ENCODE data around the gene GALM.

The GALM gene

GRCh38 chr2:38706846-38707345 lies 41.0 kb downstream of the GALM start:
- TF ChIP-seq FOXP2 (optimal IDR thresholded peaks at IDR 0.05; ENCODE audit: borderline replicate concordance, extremely low read depth, extremely low read length, insufficient read depth) (no peak), TAF1 (IDR thresholded peaks at IDR 0.05; ENCODE audit: borderline replicate concordance, insufficient read depth, low read length) (no peak), SIN3A (IDR thresholded peaks at IDR 0.05; ENCODE audit: borderline replicate concordance, insufficient read depth, low read length) (no peak), POLR2AphosphoS5 (IDR thresholded peaks at IDR 0.05; ENCODE audit: low read depth, low read length) (no peak)
- TF ChIP-seq, protein P1, sequence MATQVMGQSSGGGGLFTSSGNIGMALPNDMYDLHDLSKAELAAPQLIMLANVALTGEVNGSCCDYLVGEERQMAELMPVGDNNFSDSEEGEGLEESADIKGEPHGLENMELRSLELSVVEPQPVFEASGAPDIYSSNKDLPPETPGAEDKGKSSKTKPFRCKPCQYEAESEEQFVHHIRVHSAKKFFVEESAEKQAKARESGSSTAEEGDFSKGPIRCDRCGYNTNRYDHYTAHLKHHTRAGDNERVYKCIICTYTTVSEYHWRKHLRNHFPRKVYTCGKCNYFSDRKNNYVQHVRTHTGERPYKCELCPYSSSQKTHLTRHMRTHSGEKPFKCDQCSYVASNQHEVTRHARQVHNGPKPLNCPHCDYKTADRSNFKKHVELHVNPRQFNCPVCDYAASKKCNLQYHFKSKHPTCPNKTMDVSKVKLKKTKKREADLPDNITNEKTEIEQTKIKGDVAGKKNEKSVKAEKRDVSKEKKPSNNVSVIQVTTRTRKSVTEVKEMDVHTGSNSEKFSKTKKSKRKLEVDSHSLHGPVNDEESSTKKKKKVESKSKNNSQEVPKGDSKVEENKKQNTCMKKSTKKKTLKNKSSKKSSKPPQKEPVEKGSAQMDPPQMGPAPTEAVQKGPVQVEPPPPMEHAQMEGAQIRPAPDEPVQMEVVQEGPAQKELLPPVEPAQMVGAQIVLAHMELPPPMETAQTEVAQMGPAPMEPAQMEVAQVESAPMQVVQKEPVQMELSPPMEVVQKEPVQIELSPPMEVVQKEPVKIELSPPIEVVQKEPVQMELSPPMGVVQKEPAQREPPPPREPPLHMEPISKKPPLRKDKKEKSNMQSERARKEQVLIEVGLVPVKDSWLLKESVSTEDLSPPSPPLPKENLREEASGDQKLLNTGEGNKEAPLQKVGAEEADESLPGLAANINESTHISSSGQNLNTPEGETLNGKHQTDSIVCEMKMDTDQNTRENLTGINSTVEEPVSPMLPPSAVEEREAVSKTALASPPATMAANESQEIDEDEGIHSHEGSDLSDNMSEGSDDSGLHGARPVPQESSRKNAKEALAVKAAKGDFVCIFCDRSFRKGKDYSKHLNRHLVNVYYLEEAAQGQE (IDR thresholded peaks at IDR 0.05; ENCODE audit: insufficient read depth in 1 of 2, low read depth in 2 of 2, low read length in 2 of 2) = no peak

- TF ChIP-seq SIN3A (IDR thresholded peaks at IDR 0.05; ENCODE audit: borderline replicate concordance, insufficient read depth, low read length) (no peak), FOXP2 (optimal IDR thresholded peaks at IDR 0.05; ENCODE audit: borderline replicate concordance, extremely low read depth, extremely low read length, insufficient read depth) (no peak), POLR2AphosphoS5 (IDR thresholded peaks at IDR 0.05; ENCODE audit: low read depth, low read length) (no peak), TAF1 (IDR thresholded peaks at IDR 0.05; ENCODE audit: borderline replicate concordance, insufficient read depth, low read length) (no peak)
- TF ChIP-seq, protein P1 (IDR thresholded peaks at IDR 0.05; ENCODE audit: insufficient read depth in 1 of 2, low read depth in 2 of 2, low read length in 2 of 2) = no peak
These were observed 43.1 kb downstream of the GALM start for GRCh38 chr2:38708900-38709566.

- TF ChIP-seq, protein P1 (IDR thresholded peaks at IDR 0.05; ENCODE audit: insufficient read depth in 1 of 2, low read depth in 2 of 2, low read length in 2 of 2) = no peak
- TF ChIP-seq FOXP2 (optimal IDR thresholded peaks at IDR 0.05; ENCODE audit: borderline replicate concordance, extremely low read depth, extremely low read length, insufficient read depth) (no peak), TAF1 (IDR thresholded peaks at IDR 0.05; ENCODE audit: borderline replicate concordance, insufficient read depth, low read length) (no peak), SIN3A (IDR thresholded peaks at IDR 0.05; ENCODE audit: borderline replicate concordance, insufficient read depth, low read length) (no peak), POLR2AphosphoS5 (IDR thresholded peaks at IDR 0.05; ENCODE audit: low read depth, low read length) (no peak)
These were observed 43.8 kb downstream of the GALM start for GRCh38 chr2:38709567-38710194.

DNA sequence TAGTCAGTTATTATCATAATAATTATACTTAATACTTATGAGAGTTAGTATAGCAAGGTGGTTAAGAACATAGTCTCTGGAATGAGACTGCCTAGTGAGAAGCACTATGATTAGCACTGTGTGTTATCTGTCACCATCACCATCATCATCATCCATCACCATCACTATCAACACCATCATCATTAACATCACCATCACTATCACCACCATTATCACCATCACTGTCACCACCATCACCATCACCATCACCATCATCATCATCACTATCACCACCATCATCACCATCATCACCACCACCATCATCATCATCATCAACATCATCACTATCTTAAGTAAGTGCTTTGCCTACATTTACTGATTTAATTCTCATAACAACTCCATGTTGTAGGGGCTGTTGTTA lies 45.6 kb downstream of the GALM start:
- TF ChIP-seq, protein P1 (IDR thresholded peaks at IDR 0.05; ENCODE audit: insufficient read depth in 1 of 2, low read depth in 2 of 2, low read length in 2 of 2) = no peak
- TF ChIP-seq SIN3A (IDR thresholded peaks at IDR 0.05; ENCODE audit: borderline replicate concordance, insufficient read depth, low read length) = no peak

Measured in PFSK-1 (cell line).